ENCODE measurements around the gene SIPA1L3.

Gene SIPA1L3

GRCh38 chr19:37947778-37948177, 40.8 kb downstream of the SIPA1L3 start:
- no peak for ATAC-seq

DNA sequence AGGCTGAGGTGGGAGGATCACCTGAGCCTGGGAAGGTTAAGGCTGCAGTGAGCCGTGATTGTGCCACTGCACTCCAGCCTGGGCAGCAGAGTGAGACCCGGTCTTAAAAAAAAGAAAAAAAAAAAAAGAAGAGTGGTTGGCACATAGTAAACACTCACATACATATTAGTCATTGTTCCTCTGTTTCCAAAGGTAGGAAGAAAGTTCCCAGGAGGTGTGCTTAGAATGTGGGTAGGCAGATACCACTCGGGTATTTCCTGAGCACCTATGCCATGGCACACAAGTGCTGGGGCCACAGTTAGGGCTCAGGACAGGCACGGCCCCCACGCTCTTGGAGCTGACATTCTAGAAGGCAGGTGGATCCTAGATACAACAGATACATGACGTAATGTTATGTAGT, 41.4 kb downstream of the SIPA1L3 start:
- ATAC-seq = no peak

DNA sequence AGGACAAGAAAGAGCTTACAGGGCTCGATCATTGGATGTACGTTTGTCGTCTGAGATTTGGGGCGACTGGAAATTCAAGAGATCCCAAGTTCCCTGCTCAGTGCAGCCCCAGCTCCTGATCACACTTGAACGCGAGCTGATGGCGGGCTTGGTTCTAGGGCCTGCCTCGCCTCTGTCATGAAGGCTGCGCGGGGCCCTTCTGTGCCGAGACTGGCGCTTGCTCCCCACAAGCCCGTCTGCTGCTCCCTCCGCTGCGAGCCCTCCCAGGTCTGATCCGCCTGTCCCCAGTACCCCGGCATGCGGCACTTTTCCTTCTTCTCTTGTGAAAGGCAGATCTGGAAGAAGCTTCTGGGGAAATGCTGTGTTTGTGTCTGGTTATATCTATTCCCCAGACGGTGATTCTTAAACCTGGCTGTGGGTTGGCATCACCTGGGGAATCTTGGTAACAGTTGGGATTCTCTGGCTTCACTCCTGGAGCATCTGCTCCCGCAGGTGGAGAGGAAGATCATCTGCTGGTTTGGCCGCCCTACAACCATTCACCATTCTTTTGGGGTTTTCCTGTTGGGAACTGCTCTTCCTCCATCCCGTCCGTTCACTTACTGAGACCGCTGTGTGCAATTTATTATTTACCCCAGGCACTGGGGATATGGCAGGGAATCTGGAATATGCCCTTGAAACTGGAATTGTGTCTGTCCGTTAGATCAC, 43.6 kb downstream of the SIPA1L3 start:
- no peak for ATAC-seq

- no peak for ATAC-seq
Observed at GRCh38 chr19:37951816-37952210, 44.8 kb downstream of the SIPA1L3 start.

GRCh38 chr19:37953171-37953917, 46.3 kb downstream of the SIPA1L3 start:
- ATAC-seq = no peak

DNA sequence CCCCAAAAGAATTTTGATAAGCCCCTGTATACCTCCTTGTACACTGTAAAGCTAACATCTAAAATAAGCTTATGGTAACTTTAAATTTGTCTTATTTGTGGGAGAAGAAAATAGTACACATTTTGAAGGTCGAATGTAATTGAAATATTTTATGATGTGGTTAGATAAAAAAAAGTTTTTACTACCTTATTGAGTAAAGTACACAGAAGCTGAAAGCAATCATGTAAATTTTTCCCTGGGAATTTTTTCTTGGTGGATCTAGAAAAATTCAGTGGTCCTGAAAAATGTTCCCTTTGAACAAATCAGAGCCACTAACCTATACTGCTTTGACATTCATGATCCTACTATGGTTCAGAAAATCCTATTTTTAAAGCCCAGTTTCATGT, 46.9 kb downstream of the SIPA1L3 start:
- ATAC-seq = no peak

GRCh38 chr19:37954421-37954874, 47.4 kb downstream of the SIPA1L3 start:
- no peak for ATAC-seq

GRCh38 chr19:37955986-37956385, 49.0 kb downstream of the SIPA1L3 start:
- no peak for ATAC-seq

- ATAC-seq = no peak
Observed at GRCh38 chr19:37957176-37957575, 50.2 kb downstream of the SIPA1L3 start.

GRCh38 chr19:37959665-37960114, 52.7 kb downstream of the SIPA1L3 start:
- ATAC-seq = no peak

DNA sequence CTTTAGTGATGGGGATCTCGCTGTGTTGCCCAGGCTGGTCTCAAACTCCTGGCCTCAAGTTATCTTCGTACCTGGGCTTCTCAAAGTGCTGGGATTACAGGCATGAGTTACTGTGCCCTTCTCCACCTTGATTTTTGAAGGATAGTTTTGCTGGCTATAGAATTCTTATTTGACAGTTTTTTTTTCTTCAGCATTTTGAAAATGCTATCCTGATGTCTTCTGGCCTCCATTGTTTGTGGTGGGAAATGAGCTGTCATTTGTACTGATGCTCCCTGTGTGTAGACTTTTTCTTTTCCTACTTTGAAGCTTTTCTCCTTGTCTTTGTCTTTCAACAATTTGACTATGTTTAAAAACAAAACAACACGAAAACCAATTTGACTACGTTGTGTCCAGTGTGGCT, 54.2 kb downstream of the SIPA1L3 start:
- ATAC-seq = no peak

GRCh38 chr19:37963190-37963936, 56.4 kb downstream of the SIPA1L3 start:
- no peak for ATAC-seq

DNA sequence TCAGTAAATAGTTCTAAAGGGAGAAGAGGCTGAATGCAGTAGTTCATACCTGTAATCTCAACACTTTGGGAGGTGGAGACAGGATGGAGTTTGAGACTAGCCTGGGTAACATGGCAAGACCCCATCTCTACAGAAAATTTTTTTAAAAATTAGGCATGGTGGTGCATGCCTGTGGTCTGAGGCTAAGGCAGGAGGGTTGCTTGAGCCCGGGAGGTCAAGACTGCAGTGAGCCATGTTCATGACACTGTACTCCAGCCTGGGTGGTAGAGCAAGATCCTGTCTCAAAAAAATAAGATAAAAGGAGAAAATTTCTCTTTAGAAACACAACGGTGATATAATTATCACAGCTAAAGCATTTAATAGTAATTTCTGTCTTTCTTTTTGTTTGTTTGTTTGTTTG, 57.1 kb downstream of the SIPA1L3 start:
- ATAC-seq = no peak

- no peak for ATAC-seq
Observed at GRCh38 chr19:37966211-37966661, 59.2 kb downstream of the SIPA1L3 start.

DNA sequence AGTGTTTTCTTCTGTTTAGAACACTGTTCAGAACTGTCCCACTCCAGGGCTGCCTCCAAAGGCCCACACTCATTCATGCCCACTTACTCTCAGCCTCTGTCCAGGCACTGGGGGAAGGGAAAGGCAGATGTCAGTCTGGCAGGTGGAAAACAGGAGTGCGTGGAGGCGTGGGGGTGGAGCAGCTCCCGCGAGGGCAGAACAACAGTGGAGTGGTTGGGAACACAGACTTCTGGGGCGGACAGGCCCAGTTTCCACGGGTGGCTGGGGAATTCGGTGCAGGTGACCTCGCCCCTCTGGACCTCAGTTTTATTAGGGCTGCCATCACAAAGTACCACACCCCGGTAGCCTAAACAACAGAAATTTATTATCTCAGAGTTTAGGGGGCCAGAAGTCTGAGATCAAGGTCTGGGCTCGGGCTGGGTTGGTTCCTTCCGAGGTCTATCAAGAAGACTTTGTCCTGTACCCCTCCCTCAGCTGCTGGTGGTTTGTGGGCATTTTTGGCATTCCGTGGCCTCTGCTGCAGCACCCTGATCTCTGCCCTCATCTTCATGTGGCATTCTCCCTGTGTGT, 59.7 kb downstream of the SIPA1L3 start:
- no peak for ATAC-seq

DNA sequence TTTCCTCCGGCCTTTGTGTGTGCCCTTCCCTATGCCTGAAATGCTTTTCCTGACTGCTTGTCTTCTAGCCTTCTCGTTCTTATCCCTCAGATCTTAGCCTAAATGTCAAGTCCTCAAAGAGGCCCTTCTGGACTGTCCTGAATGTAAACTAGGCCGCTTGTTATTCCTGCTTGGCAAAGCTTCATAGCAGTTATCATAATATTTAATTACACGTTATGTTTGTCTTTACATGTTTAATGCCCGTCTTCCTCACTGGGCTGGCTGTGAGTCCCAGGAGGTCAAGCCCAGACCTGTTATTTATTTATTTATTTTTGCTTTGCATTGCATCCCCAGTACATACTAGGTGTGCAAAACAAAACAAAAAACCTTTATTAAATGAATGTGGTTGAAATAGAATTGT, 62.7 kb downstream of the SIPA1L3 start:
- no peak for ATAC-seq

DNA sequence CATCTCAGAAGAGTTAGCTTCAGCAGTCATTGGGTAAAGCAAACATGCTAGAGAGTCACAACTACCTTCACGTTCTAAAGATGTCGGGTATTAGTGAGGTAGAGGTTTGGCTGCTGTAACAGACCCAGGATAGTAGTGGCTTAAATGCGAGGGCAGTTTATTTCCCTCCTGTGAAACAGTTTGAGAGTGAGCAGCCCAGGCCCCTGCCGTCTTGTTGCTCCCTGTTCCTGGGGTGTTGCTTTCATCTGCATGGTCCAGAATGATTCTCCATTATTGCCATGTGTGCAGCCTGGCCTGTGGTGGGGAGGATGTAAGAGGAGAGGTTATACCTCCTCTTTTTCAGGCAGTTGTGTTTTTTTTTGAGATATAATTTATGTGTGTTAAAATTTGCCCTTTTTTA, 63.7 kb downstream of the SIPA1L3 start:
- ATAC-seq = no peak

DNA sequence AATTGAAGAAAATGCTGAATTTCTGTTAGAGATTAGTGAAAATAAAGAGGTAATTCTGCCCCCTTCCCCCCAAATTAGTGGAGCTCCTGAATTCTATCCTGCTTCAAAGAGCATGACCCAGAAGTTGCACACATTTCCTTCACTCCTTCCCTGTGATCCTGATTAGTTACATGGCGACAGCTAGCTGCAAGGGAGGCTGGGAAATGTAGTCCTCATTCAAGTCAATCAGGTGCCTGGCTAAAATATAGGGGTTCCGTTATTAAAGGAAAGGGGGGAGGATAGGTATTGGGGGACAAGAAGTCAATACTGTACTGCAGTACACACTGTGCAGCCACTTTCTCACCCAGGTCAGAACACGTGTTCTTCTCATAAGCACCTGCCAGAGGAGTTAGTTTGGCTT, 65.8 kb downstream of the SIPA1L3 start:
- no peak for ATAC-seq

GRCh38 chr19:37973666-37974065, 66.7 kb downstream of the SIPA1L3 start:
- no peak for ATAC-seq

GRCh38 chr19:37975071-37975470, 68.1 kb downstream of the SIPA1L3 start:
- ATAC-seq = no peak

- no peak for ATAC-seq
Observed at GRCh38 chr19:37975596-37976515, 68.8 kb downstream of the SIPA1L3 start.

GRCh38 chr19:37977391-37977790, 70.4 kb downstream of the SIPA1L3 start:
- ATAC-seq = no peak

All from activated CD4-positive, CD25-positive, alpha-beta regulatory T cell treated with anti-CD3 and anti-CD28 coated beads, Interleukin-2, amount 50 U/mL, for 24 hours (primary cell).